LNCAP (cell line): Measurements from ENCODE around the gene TMEM82.

Source experiments
- CTCF ChIP-seq: fragments of 450-650 bp; IDR thresholded peaks from 2 replicates; pipeline ENCODE4 v1.5.1; 2017; ENCODE audit warnings: mild to moderate bottlenecking

Gene TMEM82

GRCh38 chr1:15761366-15762128 lies 19.2 kb downstream of the TMEM82 start:
- no peak for TF ChIP-seq CTCF

GRCh38 chr1:15762546-15762945 lies 20.2 kb downstream of the TMEM82 start:
- TF ChIP-seq CTCF: no peak

- TF ChIP-seq CTCF: no peak
These were observed 22.0 kb downstream of the TMEM82 start for GRCh38 chr1:15764269-15764764.

GRCh38 chr1:15764890-15765289 lies 22.6 kb downstream of the TMEM82 start:
- no peak for TF ChIP-seq CTCF

DNA sequence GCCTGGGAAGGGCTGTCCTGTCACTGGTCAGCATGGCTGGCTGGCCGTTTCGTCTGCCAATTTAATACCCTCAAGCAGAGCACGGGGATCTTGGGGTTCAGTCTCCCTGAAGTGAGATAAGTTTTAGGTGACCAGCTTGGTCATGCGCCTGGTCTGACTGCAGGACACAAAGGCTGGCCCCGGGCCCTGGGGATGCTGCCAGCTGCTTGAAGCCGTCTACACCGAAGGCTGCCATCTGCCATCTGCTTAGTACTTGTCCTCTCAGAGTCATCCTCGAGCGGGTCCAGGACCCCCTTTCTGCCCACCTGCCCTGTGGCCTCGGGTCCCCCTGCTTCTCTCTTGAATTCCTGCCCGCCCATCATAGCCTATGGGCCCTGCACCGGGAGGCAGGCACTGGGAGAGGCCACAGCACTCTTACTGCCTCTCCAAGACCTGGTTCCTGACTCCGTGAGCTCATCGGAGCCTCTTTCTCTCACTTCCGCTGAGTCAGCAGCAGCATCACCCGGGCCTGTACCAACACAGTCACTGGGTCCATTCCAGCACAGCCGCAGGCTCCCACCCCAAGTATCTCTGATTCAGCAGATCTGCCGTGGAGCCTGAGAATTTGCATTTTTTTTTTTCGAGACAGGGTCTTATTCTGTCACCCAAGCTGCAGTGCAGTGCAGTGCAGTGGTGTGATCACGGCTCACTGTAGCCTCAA lies 23.3 kb downstream of the TMEM82 start:
- TF ChIP-seq CTCF: no peak

- no peak for TF ChIP-seq CTCF
These were observed 25.6 kb downstream of the TMEM82 start for GRCh38 chr1:15767941-15768340.

- no peak for TF ChIP-seq CTCF
These were observed 26.1 kb downstream of the TMEM82 start for GRCh38 chr1:15768388-15768787.
